ENCODE measurements around the gene WWTR1. TPM values are rescaled to one million over a fixed set of nuclear protein-coding genes. Genes with fewer than 3 reads are reported as not detected.

Gene WWTR1
- total RNA-seq, 1 donor from 2014 or later = 52.0 TPM

DNA sequence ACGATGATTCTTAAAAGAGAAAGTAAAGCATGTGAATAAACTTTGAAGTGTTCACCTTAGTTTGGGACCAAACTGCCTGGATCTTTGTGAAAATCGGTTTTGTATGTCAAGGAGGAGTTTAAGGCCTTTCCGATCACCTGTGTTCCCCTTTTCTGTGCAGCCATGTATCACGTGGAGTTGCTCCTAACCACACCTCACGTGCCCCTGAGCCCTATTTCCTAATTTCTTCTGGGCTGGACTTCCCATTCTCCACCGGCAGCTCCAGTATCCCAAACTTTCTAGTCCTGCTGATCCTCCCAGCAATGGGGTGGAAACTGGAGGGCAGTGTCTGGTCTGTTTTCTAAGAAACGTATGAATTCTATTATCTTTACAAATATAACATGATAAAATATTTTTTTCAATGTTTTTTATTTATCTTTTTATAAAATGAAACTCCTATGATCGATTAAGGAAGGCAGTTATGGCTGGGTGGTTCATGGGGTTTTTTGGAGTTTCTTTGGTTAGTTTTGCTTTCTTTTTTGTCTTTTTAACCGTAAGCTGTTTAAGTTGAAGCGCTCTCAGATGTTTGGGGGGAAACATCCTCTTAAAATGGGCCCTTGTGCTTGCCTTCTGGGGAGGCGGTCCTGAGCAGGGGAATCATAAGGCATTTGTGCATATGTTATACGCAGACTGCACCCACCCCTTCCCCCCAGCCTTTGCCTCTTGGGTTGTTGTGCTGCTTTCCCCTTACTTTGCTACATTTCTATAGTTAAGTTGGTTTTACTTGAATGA lies 43.6 kb upstream of the WWTR1 start:
- H3K4me3 ChIP-seq (ENCODE audit: low read depth, low read length) = no peak overlapping the region
- DNase-seq (ENCODE audit: low read depth) = no peak
- no peak for TF ChIP-seq CTCF (conservative IDR thresholded peaks at IDR 0.05; ENCODE audit: low read depth, low read length)

GRCh38 chr3:149688122-149688757 lies 30.4 kb upstream of the WWTR1 start:
- no peak for DNase-seq (ENCODE audit: low read depth)
- TF ChIP-seq CTCF (conservative IDR thresholded peaks at IDR 0.05; ENCODE audit: low read depth, low read length) = no peak

DNA sequence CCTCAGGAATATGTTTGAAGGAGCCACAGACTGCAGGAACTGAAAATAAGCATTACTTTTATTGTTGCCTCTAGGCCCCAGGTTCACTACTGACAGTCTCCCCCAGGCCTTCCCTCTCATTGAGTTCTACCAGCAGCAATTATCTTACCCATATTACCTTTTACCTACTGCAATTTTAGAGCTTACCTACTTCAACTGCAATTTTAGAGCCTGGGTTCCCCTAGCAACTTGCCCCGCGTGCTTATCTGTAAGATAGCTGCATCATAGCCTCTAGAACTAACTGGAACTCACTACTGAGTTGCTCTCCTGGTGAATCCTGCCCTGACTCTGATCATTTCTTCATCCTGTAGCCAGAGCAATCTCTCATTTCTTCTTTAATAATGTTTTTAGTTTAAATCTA lies 29.2 kb upstream of the WWTR1 start:
- no peak overlapping the region for H3K4me3 ChIP-seq (ENCODE audit: low read depth, low read length)

More at GRCh38 chr3:149688122-149688757, 30.4 kb upstream of the WWTR1 start:
- H3K4me3 ChIP-seq (ENCODE audit: low read depth, low read length) = no peak overlapping the region

DNA sequence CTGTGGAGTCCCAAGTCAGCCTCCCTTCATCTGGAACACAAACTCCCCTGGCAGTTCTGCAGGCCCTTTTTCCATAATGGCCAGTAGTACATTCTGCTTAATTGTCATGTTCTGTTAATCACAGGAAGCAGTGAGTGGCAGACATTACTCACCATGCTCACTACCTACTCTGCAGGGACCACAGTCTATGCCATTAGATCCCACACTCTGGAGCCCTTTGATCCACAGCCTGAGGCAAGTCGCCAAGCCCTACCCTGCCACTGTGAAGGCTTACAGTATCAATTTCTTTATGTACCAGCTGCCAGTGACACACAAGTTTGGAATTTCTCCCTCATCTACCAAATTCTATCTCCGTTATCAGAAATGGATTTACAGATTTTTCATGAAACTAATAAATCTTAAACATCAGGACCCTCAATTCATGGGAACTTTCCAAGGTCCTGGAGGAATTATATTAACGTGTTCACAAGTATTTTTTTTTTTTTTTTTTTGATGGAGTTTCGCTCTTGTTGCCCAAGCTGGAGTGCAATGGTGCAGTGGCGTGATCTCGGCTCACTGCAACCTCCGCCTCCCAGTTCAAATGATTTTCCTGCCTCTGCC lies 20.6 kb upstream of the WWTR1 start:
- no peak overlapping the region for H3K4me3 ChIP-seq (ENCODE audit: low read depth, low read length)
- TF ChIP-seq CTCF (conservative IDR thresholded peaks at IDR 0.05; ENCODE audit: low read depth, low read length) = no peak
- no peak for DNase-seq (ENCODE audit: low read depth)

More for the DNA sequence above, 29.2 kb upstream of the WWTR1 start:
- TF ChIP-seq CTCF (conservative IDR thresholded peaks at IDR 0.05; ENCODE audit: low read depth, low read length) = no peak
- DNase-seq (ENCODE audit: low read depth) = no peak

GRCh38 chr3:149673393-149673792 lies 15.6 kb upstream of the WWTR1 start:
- H3K4me3 ChIP-seq (ENCODE audit: low read depth, low read length) = no peak overlapping the region
- DNase-seq (ENCODE audit: low read depth) = no peak
- TF ChIP-seq CTCF (conservative IDR thresholded peaks at IDR 0.05; ENCODE audit: low read depth, low read length) = no peak

DNA sequence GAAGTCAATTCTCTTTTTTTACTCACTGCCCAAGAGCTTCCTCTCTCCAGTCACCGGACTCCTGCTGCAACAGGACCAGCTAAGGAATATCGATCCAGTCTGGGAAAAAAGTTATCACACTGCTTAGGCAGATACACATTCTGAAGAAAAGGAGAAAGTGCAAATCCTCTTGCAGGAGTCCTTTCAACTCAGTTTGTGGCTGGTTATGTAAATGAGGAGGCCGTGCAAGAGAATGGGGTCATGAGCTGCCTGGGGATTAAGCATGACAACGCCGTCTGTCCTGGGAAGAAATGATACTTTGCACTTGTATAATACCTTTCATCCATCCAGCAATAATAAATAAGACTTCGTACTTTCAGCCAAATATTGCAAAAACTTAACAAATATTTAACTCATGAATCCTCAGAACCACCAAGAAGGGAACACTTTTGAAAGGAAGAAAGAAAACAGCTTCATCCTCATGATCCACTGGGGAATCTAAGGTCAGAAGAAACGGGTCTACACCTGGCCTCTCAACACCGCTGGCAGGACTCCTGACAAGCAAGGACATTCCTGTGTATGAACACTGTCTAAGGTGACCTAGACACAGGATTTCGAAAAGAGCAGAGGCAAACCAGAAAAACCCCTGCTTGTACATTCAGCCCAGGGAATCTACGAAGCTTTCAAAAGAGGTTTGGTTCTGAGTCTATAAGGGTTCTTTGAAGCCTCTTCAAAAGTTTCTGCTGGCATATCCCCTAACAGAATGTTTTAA lies 13.1 kb upstream of the WWTR1 start:
- no peak for DNase-seq (ENCODE audit: low read depth)
- no peak for TF ChIP-seq CTCF (conservative IDR thresholded peaks at IDR 0.05; ENCODE audit: low read depth, low read length)

More for the DNA sequence above, 13.1 kb upstream of the WWTR1 start:
- H3K4me3 ChIP-seq (ENCODE audit: low read depth, low read length) = peak overlapping the region; percentile 34
